ENCODE results near the gene RSPH9. TPM values are rescaled to one million over a fixed set of nuclear protein-coding genes. Genes with fewer than 3 reads are reported as not detected.

RSPH9 gene
- total RNA-seq, 6 experiments from 2014 or later, result not detected

DNA sequence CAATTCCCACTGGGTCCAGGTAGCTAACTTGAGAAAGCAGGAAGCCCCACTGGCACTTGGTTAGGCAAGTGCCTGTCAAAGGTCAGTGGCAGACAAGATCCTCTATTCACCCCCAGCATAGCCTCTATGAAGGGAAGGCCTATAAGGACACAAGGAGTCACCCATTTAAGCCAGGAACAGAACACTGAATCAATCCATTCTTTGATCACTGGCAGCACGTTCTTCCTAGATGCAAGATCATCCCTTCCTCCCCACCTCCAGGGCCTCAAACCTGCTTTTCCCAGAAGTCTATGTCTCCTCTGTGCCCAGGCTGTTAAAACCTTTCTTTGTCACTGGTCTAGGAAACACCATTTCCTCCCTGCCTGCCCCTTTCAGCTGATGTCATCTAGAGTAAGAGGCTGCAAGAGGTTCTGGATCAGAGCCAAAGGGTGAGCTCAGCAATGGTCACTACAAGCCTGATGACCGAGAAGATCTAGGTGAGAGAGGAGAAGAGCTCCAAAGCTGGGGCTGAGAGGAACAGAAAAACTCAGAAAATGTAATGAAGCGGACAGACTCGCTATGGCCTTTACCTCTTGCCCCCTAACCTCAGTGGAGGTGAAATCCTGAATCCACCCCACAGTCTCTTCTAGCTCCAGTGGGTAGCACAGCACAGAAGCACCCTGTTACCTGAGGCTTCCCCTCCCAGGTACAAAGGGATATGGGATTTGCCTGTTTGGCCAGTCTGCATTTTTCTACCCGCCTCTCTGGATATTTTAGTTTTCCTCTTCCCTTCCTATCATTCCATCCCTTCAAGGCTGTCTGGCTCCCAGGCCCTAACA, 17.6 kb upstream of the RSPH9 start:
- Histone ChIP-seq H3K36me3 (peaks cover 0 to 34% (median 21%) of the 10 kb centered on the region in 4 donors), H3K27me3 (no peaks in the 10 kb centered on the region), H3K4me1 (peaks cover 0 to 19% (median 9%) of the 10 kb centered on the region in 4 donors), H3K27ac (peak overlapping the region; percentile 52 to 68 (median 61)), H3K9me3 (no peaks in the 10 kb centered on the region), H3K4me3 (no peak overlapping the region)
- WGBS (ENCODE audit: insufficient coverage, low coverage, low lambda C conversion rate, missing lambda C conversion rate), result 22% methylated on average over 5 of the region's 5 CpGs
- DNase-seq (peak in 2 of 3 donors; percentile 76 to 79), ATAC-seq (peak; percentile 2 to 40 (median 16))
- intact Hi-C loops (cut with DNase I), result no loop called here
- TF ChIP-seq POLR2A (IDR thresholded peaks at IDR 0.05), result peak; percentile 65
- TF ChIP-seq, protein P1, sequence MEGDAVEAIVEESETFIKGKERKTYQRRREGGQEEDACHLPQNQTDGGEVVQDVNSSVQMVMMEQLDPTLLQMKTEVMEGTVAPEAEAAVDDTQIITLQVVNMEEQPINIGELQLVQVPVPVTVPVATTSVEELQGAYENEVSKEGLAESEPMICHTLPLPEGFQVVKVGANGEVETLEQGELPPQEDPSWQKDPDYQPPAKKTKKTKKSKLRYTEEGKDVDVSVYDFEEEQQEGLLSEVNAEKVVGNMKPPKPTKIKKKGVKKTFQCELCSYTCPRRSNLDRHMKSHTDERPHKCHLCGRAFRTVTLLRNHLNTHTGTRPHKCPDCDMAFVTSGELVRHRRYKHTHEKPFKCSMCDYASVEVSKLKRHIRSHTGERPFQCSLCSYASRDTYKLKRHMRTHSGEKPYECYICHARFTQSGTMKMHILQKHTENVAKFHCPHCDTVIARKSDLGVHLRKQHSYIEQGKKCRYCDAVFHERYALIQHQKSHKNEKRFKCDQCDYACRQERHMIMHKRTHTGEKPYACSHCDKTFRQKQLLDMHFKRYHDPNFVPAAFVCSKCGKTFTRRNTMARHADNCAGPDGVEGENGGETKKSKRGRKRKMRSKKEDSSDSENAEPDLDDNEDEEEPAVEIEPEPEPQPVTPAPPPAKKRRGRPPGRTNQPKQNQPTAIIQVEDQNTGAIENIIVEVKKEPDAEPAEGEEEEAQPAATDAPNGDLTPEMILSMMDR (IDR thresholded peaks at IDR 0.05), result no peak

GRCh38 chr6:43628393-43629103, 16.3 kb upstream of the RSPH9 start:
- Histone ChIP-seq H3K27me3 (no peaks in the 10 kb centered on the region), H3K4me1 (peaks cover 0 to 19% (median 9%) of the 10 kb centered on the region in 4 donors), H3K9me3 (no peaks in the 10 kb centered on the region), H3K27ac (peak overlapping the region; percentile 82 to 98 (median 93)), H3K4me3 (peak overlapping the region; percentile 72 to 93 (median 91)), H3K36me3 (peaks cover 0 to 20% (median 14%) of the 10 kb centered on the region in 4 donors)
- TF ChIP-seq, protein P1 (IDR thresholded peaks at IDR 0.05), result no peak
- TF ChIP-seq POLR2A (IDR thresholded peaks at IDR 0.05), result no peak
- intact Hi-C loops (cut with DNase I), result no loop called here
- 0% methylated on average over 24 of the region's 25 CpGs for WGBS (ENCODE audit: insufficient coverage, low coverage, low lambda C conversion rate, missing lambda C conversion rate)
- DNase-seq (peak; percentile 48 to 60 (median 58)), ATAC-seq (peak in 2 of 4 donors; percentile 0 to 3)

DNA sequence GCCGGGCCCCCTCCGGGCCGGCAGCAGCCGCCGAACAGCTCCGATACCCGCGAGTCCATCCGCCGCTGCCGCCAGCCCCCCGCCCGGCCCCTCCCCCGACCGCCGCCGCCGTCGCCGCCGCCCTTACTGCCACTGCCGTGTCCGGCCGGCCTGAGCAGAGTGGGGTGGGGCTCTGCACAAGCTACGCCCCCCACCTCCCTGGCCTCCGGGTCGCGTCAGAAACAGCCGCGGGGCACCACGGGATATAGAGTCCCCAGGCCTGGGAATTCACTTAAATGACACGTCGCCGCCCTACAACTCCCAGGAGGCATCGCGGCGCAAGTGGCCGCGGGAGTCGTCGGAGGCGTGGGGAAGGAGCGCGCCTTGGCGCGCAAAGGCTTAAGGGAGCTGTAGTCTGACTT, 15.7 kb upstream of the RSPH9 start, which contains the start of gene GTPBP2:
Gene GTPBP2 (minus strand): TSS at position 161 of the 401 bp plus-strand sequence. CDS start 102 bp downstream, at position 59.
- intact Hi-C loops (cut with DNase I), result no loop called here
- peak; percentile 81 to 93 (median 88) for ATAC-seq
- H3K4me1 ChIP-seq, result peaks cover 0 to 19% (median 9%) of the 10 kb centered on the region in 4 donors
- peak within 1 kb of the TSS; percentile 72 to 93 (median 91) for H3K4me3 ChIP-seq
- WGBS (ENCODE audit: insufficient coverage, low coverage, low lambda C conversion rate, missing lambda C conversion rate), result 0% methylated on average over 9 of the region's 46 CpGs
- no peaks in the 10 kb centered on the region for H3K9me3 ChIP-seq
- H3K27ac ChIP-seq, result peak within 1 kb of the TSS; percentile 93 to 98 (median 95)
- DNase-seq, result peak; percentile 99 to 100 (median 100)
- no peak for TF ChIP-seq POLR2A (IDR thresholded peaks at IDR 0.05)
- TF ChIP-seq, protein P1 (IDR thresholded peaks at IDR 0.05), result no peak
- H3K27me3 ChIP-seq, result no peaks in the 10 kb centered on the region
- peaks cover 0 to 15% (median 11%) of the 10 kb centered on the region in 4 donors for H3K36me3 ChIP-seq

DNA sequence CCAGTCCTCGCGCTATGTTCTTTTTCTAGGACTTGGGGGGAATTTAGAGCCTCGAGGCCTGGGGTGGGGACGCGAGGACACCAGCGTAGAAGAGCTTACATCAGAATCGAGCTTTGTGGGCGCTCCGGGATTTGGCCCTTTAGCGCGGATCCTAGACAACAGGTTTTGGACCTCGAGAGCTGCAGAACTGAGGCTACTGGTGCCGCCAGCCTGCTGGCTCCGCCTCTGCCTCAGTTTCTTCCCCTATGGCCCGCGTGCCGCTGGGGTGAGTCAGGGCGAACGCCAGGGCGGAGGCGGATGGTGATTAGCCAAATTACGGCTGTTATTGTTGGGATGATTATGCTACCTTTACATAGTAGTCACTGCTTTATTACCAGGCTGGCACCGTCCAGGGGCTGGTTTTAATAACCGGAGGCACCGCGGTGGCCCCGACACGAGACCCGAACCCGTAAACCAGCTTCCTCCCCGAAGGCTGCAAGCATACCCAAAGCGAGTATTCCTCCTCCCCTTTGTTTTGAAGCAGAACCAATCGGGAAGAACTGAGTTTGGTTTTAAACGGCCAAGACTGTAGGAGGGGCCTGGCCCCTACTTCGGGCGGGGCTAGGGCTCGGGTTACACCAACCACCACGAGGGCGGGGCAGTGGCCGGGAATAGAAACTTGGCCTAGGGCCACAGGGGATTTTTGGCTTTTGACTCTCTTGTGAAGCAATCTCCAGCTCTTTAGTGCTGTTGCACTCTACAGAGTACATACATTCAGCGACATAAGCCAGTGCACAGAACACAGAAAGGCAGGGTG, 15.1 kb upstream of the RSPH9 start:
- Histone ChIP-seq H3K36me3 (peaks cover 0 to 9% (median 8%) of the 10 kb centered on the region in 4 donors), H3K4me3 (peak overlapping the region; percentile 72 to 93 (median 91)), H3K27me3 (no peaks in the 10 kb centered on the region), H3K27ac (peak overlapping the region; percentile 93 to 98 (median 95)), H3K4me1 (peaks cover 0 to 19% (median 9%) of the 10 kb centered on the region in 4 donors), H3K9me3 (no peaks in the 10 kb centered on the region)
- 0% methylated on average over 28 of the region's 41 CpGs for WGBS (ENCODE audit: insufficient coverage, low coverage, low lambda C conversion rate, missing lambda C conversion rate)
- TF ChIP-seq POLR2A (IDR thresholded peaks at IDR 0.05), result peak; percentile 82
- TF ChIP-seq, protein P1 (IDR thresholded peaks at IDR 0.05), result no peak
- intact Hi-C loops (cut with DNase I), result no loop called here
- ATAC-seq, result peak; percentile 78 to 89 (median 85)
- peak; percentile 95 to 97 (median 96) for DNase-seq
